K562 (cell line): ENCODE data around the gene IP6K1. TPM values are rescaled to one million over a fixed set of nuclear protein-coding genes. Genes with fewer than 3 reads are reported as not detected.

Experiments
- ATAC-seq: fragments of 200-7000 bp; cut with Tn5 transposase; 3 replicates; pipeline ENCODE4 v1.9.1; 2020; ENCODE audit warnings: moderate library complexity
- BruUV-seq: library from RNA; stranded (reverse); fragments of 400-500 nt; replicated peaks from 2 replicates; lab custom pipeline; 2021; lab: Mats Ljungman, UMichigan
- CTCF ChIA-PET: fragments of 300-600 bp; formaldehyde crosslinking; extraction: SDS; loops from one replicate; lab custom pipeline; 2021; ENCODE audit warnings: low intra/inter-chr PET ratio; lab: Yijun Ruan, JAX
- POLR2A ChIA-PET: fragments of 300-600, 350-650 bp; sonication (Branson Sonifier 250); formaldehyde crosslinking; extraction: SDS; loops from one replicate; lab custom pipeline; 2021; ENCODE audit warnings: antibody characterized with exemption, inconsistent platforms; lab: Yijun Ruan, JAX
- DNase-seq, 4 experiments: peaks; one replicate each; pipeline versions ENCODE4 v3.0.0 to v3.0.0-alpha.2; 2011 to 2018; ENCODE audit warnings: low spot score in 3 of 4, mixed read lengths in 3 of 4; ENCODE audit errors: extremely low read depth in 1 of 4
- FAIRE-seq: peaks from 2 replicates; lab custom pipeline; 2011; peaks lifted over from hg19 to GRCh38; lab: Jason Lieb, UNC
- H2AFZ ChIP-seq: 2 replicates; pipeline ENCODE4 v1.6.0; 2011; ENCODE audit warnings: low read depth, low read length, control low read depth, inconsistent platforms
- H3K27ac ChIP-seq: fragments of 200-600 bp; 3 replicates; pipeline ENCODE4 v1.8.0; 2011; ENCODE audit warnings: low read depth, mild to moderate bottlenecking, control low read depth, inconsistent platforms, low read length, moderate library complexity, mixed read lengths; ENCODE audit errors: extremely low read depth
- H3K27me3 ChIP-seq, 2 experiments: fragments of 300-600 bp in 1 of 2; 2 replicates in 1 of 2; 3 replicates in 1 of 2; pipeline versions ENCODE4 v1.6.0 to v1.8.0; 2011; ENCODE audit warnings: inconsistent platforms in 2 of 2, low read length in 2 of 2, mild to moderate bottlenecking in 1 of 2, mixed read lengths in 1 of 2, moderate library complexity in 1 of 2; ENCODE audit not compliant: control insufficient read depth in 2 of 2, insufficient read depth in 2 of 2
- H3K36me3 ChIP-seq: fragments of 300-600 bp; 3 replicates; pipeline ENCODE4 v1.8.0; 2011; ENCODE audit warnings: mild to moderate bottlenecking, low read length, inconsistent platforms; ENCODE audit not compliant: control insufficient read depth, insufficient read depth
- H3K4me1 ChIP-seq, 2 experiments: fragments of 200-600 bp in 1 of 2; replicated peaks in 1 of 2; 2 replicates in 1 of 2; 3 replicates in 1 of 2; pipeline versions ENCODE4 v1.5.1 to v1.8.0; 2011; ENCODE audit warnings: inconsistent platforms in 2 of 2, low read length in 2 of 2, mild to moderate bottlenecking in 1 of 2, mixed read lengths in 1 of 2, moderate library complexity in 1 of 2; ENCODE audit not compliant: control insufficient read depth in 2 of 2, insufficient read depth in 2 of 2
- H3K4me2 ChIP-seq: 2 replicates; pipeline ENCODE4 v1.6.1; 2011; ENCODE audit warnings: low read length, control low read depth, inconsistent platforms, mixed read lengths; ENCODE audit not compliant: insufficient read depth
- H3K4me3 ChIP-seq: fragments of 200-600 bp; sonication (generic), shearing (Covaris generic); 2 replicates; pipeline ENCODE4 v1.5.1; 2016; ENCODE audit warnings: control low read depth, inconsistent platforms
- H3K79me2 ChIP-seq: fragments of 200-600 bp; 3 replicates; pipeline ENCODE4 v1.8.0; 2011; ENCODE audit warnings: low read length, inconsistent platforms; ENCODE audit not compliant: control insufficient read depth, insufficient read depth
- H3K9ac ChIP-seq, 2 experiments: 2 replicates each; pipeline versions ENCODE4 v1.6.0 to v1.6.1; 2011; ENCODE audit warnings: low read depth in 2 of 2, low read length in 2 of 2, control low read depth in 1 of 2, inconsistent platforms in 1 of 2, mild to moderate bottlenecking in 1 of 2, mixed read lengths in 1 of 2; ENCODE audit not compliant: insufficient read depth in 1 of 2
- H3K9me1 ChIP-seq: one replicate; pipeline ENCODE4 v1.6.0; 2011; ENCODE audit warnings: inconsistent platforms, mild to moderate bottlenecking, low read length, moderate library complexity; ENCODE audit not compliant: control insufficient read depth, insufficient read depth
- H3K9me3 ChIP-seq: replicated peaks from 2 replicates; pipeline ENCODE4 v1.5.1; 2011; ENCODE audit warnings: low read depth, low read length, inconsistent platforms; ENCODE audit not compliant: control insufficient read depth, insufficient read depth
- H4K20me1 ChIP-seq: replicated peaks from 2 replicates; pipeline ENCODE4 v1.6.1; 2011; ENCODE audit warnings: low read length, inconsistent platforms, mixed read lengths; ENCODE audit not compliant: control insufficient read depth, insufficient read depth
- ARID3A ChIP-seq: IDR thresholded peaks from 2 replicates; pipeline ENCODE4 v1.6.1; 2012; ENCODE audit warnings: low read depth, low read length, improper control_type of control experiment, borderline replicate concordance
- CBFA2T3 ChIP-seq: fragments of 450-650 bp; IDR thresholded peaks from 2 replicates; pipeline ENCODE4 v1.6.1; 2017
- ETV6 ChIP-seq, 3 experiments: fragments of 150-350 bp in 1 of 3; sonication (generic) in 1 of 3; formaldehyde crosslinking in 1 of 3; IDR thresholded peaks; 2 replicates each; pipeline versions ENCODE4 v1.6.1 to v1.8.0; 2014 to 2022; ENCODE audit warnings: borderline replicate concordance in 2 of 3, low read depth in 2 of 3, antibody characterized with exemption in 1 of 3, low read length in 1 of 3, mild to moderate bottlenecking in 1 of 3, missing genetic modification reagents in 1 of 3
- GATAD2B ChIP-seq: fragments of 450-650 bp; IDR thresholded peaks from 2 replicates; pipeline ENCODE4 v1.6.1; 2017; ENCODE audit warnings: mild to moderate bottlenecking, borderline replicate concordance
- IRF2 ChIP-seq: sonication (generic); formaldehyde crosslinking; IDR thresholded peaks from 2 replicates; pipeline ENCODE4 v1.8.1; 2022; ENCODE audit warnings: mild to moderate bottlenecking, missing genetic modification reagents
- MAZ ChIP-seq, 2 experiments: fragments of 450-650 bp in 1 of 2; sonication (generic) in 1 of 2; formaldehyde crosslinking; IDR thresholded peaks in 1 of 2; conservative IDR thresholded peaks in 1 of 2; 2 replicates each; pipeline versions ENCODE4 v1.4.0 to v1.5.0; 2020; ENCODE audit warnings: mild to moderate bottlenecking in 1 of 2, missing genetic modification reagents in 1 of 2
- MED1 ChIP-seq: sonication (generic); formaldehyde crosslinking; IDR thresholded peaks from 2 replicates; pipeline ENCODE4 v1.8.1; 2023; ENCODE audit warnings: missing genetic modification reagents, borderline replicate concordance
- NELFE ChIP-seq: IDR thresholded peaks from 2 replicates; pipeline ENCODE4 v1.6.1; 2011; ENCODE audit warnings: mild to moderate bottlenecking; ENCODE audit not compliant: insufficient read depth, insufficient read length
- POLR2AphosphoS5 ChIP-seq: IDR thresholded peaks from 2 replicates; pipeline ENCODE4 v1.6.1; 2011; ENCODE audit warnings: mild to moderate bottlenecking, low read depth, low read length, moderate library complexity; ENCODE audit not compliant: control insufficient read depth, insufficient read depth
- SREBF2 ChIP-seq: sonication (generic); formaldehyde crosslinking; IDR thresholded peaks from 2 replicates; pipeline ENCODE4 v1.4.0; 2020; ENCODE audit warnings: mild to moderate bottlenecking, missing genetic modification reagents
- THAP7 ChIP-seq: fragments of 250-450 bp; sonication (Bioruptor Pico); IDR thresholded peaks from 2 replicates; pipeline ENCODE4 v1.5.0; 2021
- USF1 ChIP-seq: sonication (generic); formaldehyde crosslinking; IDR thresholded peaks from 2 replicates; pipeline ENCODE4 v1.9.0; 2022; ENCODE audit warnings: mild to moderate bottlenecking, missing genetic modification reagents
- YBX1 ChIP-seq: fragments of 450-650 bp; IDR thresholded peaks from 2 replicates; pipeline ENCODE4 v1.7.1; 2016; ENCODE audit warnings: mild to moderate bottlenecking
- ZNF695 ChIP-seq: fragments of 450-650 bp; formaldehyde crosslinking; IDR thresholded peaks from 2 replicates; pipeline ENCODE4 v1.4.0; 2020; ENCODE audit warnings: mild to moderate bottlenecking, moderate library complexity
- ZSCAN32 ChIP-seq: fragments of 450-650 bp; formaldehyde crosslinking; IDR thresholded peaks from 2 replicates; pipeline ENCODE4 v1.4.0; 2020; ENCODE audit warnings: mild to moderate bottlenecking, moderate library complexity
- WGBS: fragments of 100-300 bp; shearing (Covaris generic); methylation state at CpG from one replicate; pipeline ENCODE4 v1.1.6; 2016; ENCODE audit warnings: low coverage, mixed read lengths; ENCODE audit not compliant: insufficient coverage; ENCODE audit errors: missing lambda C conversion rate; 5-methylcytosine and 5-hydroxymethylcytosine counted together
- in situ Hi-C: fragments of 300-500 bp; cut with MboI; formaldehyde crosslinking; loops from 4 replicates; pipeline ENCODE4 v1.15.0; 2018; ENCODE audit warnings: inconsistent platforms, mixed read lengths
- intact Hi-C: fragments of 100-400 bp; cut with micrococcal nuclease; formaldehyde crosslinking; loops from 2 replicates; pipeline ENCODE4 v1.14.2; 2022
- polyA plus RNA-seq, 8 experiments: library from polyadenylated mRNA; depleted of rRNA in 4 of 8; stranded (reverse) in 5 of 8; unstranded in 3 of 8; fragments of >200 nt; fragmentation: Nextera tagmentation in 2 of 8; fragmentation: Illumina TruSeq in 1 of 8; extraction: Ambion mirVana in 2 of 8; extraction: Trizol in 1 of 8; gene quantifications; 2 replicates each; pipeline versions ENCODE4 v1.2.1 to v1.2.3, GENCODE V29; 2011 to 2014; ENCODE audit warnings: inconsistent platforms in 1 of 8, missing spikeins in 1 of 8
- total RNA-seq, 7 experiments: library from RNA; depleted of rRNA in 6 of 7; stranded (reverse); fragments of >200 nt in 6 of 7; fragmentation: Illumina TruSeq in 2 of 7; extraction: Trizol in 2 of 7; gene quantifications; 2 replicates each; pipeline versions ENCODE4 v1.2.1 to v1.2.3, GENCODE V29; 2011 to 2021; ENCODE audit warnings: low replicate concordance in 1 of 7

The IP6K1 gene
- total and polyA plus RNA-seq, 9 of the 15 experiments (the other 6 are each of a cell fraction or from before 2014, with no cell fraction given): 0.46 to 29.2 (median 13.1) TPM

GRCh38 chr3:49723628-49724551 lies 62.5 kb downstream of the IP6K1 start, which contains the start of gene GMPPB:
TSS of gene GMPPB (minus strand) at chr3:49723951. CDS start at chr3:49723726, 225 bp downstream.
- H3K4me3 ChIP-seq: peak within 1 kb of the TSS; percentile 99
- H3K36me3 ChIP-seq: peaks cover 64% of the 10 kb centered on the region; the same call in 2 of the 3 replicates
- DNase-seq: peak; percentile 95 to 96 (median 96)
- H3K4me1 ChIP-seq: peaks cover 2 to 39% of the 10 kb centered on the region in 2 experiments; a peak in 4 of 5 replicates
- peak within 1 kb of the TSS; percentile 93 for H3K4me2 ChIP-seq
- H3K27me3 ChIP-seq: no peaks in the 10 kb centered on the region
- H3K27ac ChIP-seq: peak within 1 kb of the TSS; percentile 91
- FAIRE-seq: peak; percentile 93
- no peaks in the 10 kb centered on the region for H3K9me3 ChIP-seq
- no peaks in the 10 kb centered on the region for H3K9me1 ChIP-seq
- intact Hi-C loops: loop anchor here (5.0 kb wide), 1 partner anchor 113 kb away; no protein-coding TSS in a partner anchor
- peak within 1 kb of the TSS; percentile 95 to 100 for H3K9ac ChIP-seq
- H2AFZ ChIP-seq: peak within 1 kb of the TSS; percentile 86
- CTCF ChIA-PET: no interaction called here
- ATAC-seq: peak; percentile 95
- TSS peak; percentile 79 for BruUV-seq
- H3K79me2 ChIP-seq: peaks cover 12% of the 10 kb centered on the region
- in situ Hi-C loops: no loop called here
- POLR2A ChIA-PET: interaction anchor here (0.6 to 1.4 kb wide), 8 partner anchors 8 to 537 kb away, joined by 3 to 6 read pairs (median 4); no protein-coding TSS in a partner anchor
- WGBS: 0% methylated on average over 49 of the region's 102 CpGs
- H4K20me1 ChIP-seq: 0 out of 2 replicates have a peak, but pooled peaks cover 3% of the 10 kb centered on the region
- no peak for TF ChIP-seq ZSCAN32 (CRISPR knock-in tag)
- TF ChIP-seq GATAD2B: no peak
- TF ChIP-seq YBX1: no peak
- no peak for TF ChIP-seq THAP7
- TF ChIP-seq POLR2AphosphoS5: peak; percentile 3; the same call in 1 of the 2 replicates
- no peak for TF ChIP-seq SREBF2 (CRISPR knock-in tag)
- peak; percentile 69 for TF ChIP-seq USF1 (CRISPR knock-in tag)
- TF ChIP-seq MED1 (CRISPR knock-in tag): no peak
- TF ChIP-seq CBFA2T3: no peak
- TF ChIP-seq NELFE: no peak
- TF ChIP-seq ARID3A: no peak
- TF ChIP-seq ETV6 (IDR thresholded peaks at IDR 0.05; ENCODE audit: borderline replicate concordance in 1 of 2, low read depth in 2 of 2, low read length in 1 of 2): no peak
- TF ChIP-seq ETV6 (CRISPR knock-in tag; IDR thresholded peaks at IDR 0.05; ENCODE audit: borderline replicate concordance): peak; percentile 82; the same call in 1 of the 2 replicates
- TF ChIP-seq ZNF695 (CRISPR knock-in tag): no peak
- TF ChIP-seq MAZ (CRISPR knock-in tag; conservative IDR thresholded peaks at IDR 0.05 in 1 of 2, IDR thresholded peaks at IDR 0.05 in 1 of 2): no peak; a peak in 1 of 4 replicates
- no peak for TF ChIP-seq IRF2 (CRISPR knock-in tag)
